HG02870 (cell line): ENCODE data around the gene DLG2.
"Not testable (repeated sequence)": the region's sequence is repeated elsewhere in the genome, so short reads cannot be mapped to it uniquely, and the experiment has no call there.

ENCODE experiments used
- ATAC-seq: cut with Tn5 transposase; IDR thresholded peaks from one replicate; pipeline ENCODE4 v1.9.1; 2021; ENCODE audit warnings: mild to moderate bottlenecking, moderate library complexity; ENCODE audit not compliant: unreplicated experiment

Gene DLG2

DNA sequence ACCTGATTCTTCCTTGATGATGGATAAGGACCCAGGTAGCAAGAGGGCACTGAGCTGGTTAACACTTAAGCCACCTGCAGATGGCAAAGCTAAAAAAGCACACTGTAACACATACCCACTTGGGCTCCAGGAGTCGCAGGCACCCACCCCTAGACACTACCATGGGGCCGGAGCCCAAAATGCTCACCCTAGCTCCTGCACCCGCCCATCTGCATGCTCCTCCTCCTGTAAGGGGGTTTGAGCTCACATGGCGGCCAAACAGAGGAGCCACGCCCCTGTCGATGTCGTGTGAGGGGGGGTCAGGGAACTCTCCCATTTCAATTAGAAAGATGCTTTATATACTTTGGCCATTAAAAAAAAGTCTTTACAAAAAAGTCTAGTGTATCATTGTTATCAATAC, 370.7 kb downstream of the DLG2 start:
- ATAC-seq, result no peak

DNA sequence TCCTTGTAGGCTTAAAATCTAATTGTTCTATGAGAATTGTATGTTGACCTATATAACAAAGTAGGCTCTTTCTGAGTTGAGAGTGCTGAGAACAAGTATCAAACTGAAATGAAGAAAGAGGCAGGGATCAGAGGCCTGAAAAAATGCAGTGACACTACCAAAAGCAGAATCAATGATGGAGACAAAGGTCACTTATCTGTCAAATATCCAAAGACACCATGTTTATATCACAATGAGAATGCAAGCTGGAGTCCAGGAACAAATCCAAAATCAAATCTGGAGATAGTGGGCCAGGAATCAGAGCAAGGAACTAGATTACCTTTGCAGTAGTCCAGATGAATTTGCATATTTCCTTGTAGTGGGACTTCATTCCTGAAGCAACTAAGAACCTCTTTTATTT, 377.7 kb downstream of the DLG2 start:
- ATAC-seq, result no peak

- no peak for ATAC-seq
Observed at GRCh38 chr11:85247797-85248196, 379.3 kb downstream of the DLG2 start.

- no peak for ATAC-seq
Observed at GRCh38 chr11:85238906-85239305, 388.2 kb downstream of the DLG2 start.

DNA sequence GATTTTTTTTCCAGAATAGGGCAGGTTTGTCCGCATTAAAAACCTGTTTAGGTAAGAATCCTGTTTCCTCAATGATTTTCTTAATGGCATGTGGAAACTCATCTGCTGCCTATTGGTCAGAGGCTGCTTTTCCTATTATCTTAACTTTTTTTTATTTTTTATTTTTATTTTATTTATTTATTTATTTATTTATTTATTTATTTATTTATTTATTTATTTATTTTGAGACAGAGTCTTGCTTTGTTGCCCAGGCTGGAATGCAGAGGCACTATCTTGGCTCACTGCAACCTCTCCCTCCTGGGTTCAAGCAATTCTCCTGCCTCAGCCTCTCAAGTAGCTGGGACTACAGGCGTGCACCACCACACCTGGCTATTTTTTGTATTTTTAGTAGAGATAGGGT, 389.1 kb downstream of the DLG2 start:
- not testable (repeated sequence) for ATAC-seq

DNA sequence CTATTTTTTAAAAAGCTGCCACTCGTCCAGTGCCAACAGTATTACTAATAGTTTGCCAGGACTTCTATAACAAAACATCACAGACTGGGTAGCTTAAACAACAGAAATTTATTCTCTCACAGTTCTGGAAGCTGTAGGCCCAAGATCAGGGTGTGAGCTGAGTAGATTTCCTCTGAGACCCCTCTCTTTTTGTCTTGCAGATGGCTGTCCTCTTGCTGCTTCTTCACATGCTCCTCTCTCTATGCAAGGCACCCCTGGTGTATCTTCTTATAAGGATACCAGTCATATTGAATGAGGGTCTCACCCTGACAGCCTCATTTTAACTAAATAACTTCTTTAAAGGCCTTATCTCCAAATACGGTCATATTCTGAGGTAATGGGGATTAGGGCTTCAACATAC, 390.9 kb downstream of the DLG2 start:
- no peak for ATAC-seq

DNA sequence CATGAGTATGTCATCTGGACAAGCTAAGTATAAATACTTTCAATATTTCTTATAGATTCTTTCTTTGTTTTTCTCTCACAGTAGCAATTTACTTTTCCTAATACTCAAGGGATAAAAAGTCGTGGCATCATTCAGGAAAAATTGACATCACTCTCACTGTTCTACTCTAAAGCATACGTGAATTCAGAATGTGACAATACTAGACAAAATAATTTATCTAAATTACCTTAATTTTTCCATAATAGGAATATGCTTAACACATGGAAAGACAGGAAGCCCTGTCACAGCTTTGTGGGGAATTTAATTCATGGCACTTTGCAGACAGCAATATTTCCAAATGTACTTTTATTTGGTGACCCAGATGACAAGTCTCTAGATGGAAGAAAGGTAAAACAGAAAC, 394.6 kb downstream of the DLG2 start:
- no peak for ATAC-seq

- ATAC-seq, result no peak
Observed at GRCh38 chr11:85231588-85231987, 395.6 kb downstream of the DLG2 start.

DNA sequence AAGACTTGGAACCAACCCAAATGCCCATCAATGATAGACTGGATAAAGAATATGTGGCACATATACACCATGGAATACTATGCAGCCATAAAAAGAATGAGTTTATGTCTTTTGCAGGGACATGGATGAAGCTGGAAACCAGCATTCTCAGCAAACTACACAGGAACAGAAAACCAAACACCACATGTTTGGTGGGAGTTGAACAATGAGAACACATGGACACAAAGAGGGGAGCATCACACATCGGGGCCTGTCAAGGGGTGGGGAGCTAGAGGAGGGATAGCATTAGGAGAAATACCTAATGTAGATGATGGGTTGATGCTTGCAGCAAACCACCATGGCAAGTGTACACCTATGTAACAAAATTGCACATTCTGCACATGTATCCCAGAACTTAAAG, 397.4 kb downstream of the DLG2 start:
- not testable (repeated sequence) for ATAC-seq

GRCh38 chr11:85196968-85197367, 430.2 kb downstream of the DLG2 start:
- no peak for ATAC-seq

DNA sequence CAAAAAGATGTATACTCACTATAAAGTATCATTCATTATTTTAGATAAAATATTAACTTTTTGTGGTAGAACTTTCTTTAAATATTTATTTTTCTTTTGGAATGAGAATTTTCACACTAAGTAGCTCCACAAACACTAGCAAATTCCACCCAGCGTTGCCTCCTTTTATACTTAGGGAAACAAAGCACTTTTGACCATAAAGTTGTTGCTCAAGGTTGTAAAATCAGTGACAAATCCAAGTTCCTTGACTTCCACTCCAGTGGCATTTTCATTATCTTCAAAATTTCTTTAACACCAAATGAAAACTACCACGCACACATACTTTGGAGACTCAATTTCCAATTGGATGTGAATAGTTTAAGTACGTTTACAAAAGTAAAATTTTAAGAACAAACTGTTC, 431.2 kb downstream of the DLG2 start:
- no peak for ATAC-seq

DNA sequence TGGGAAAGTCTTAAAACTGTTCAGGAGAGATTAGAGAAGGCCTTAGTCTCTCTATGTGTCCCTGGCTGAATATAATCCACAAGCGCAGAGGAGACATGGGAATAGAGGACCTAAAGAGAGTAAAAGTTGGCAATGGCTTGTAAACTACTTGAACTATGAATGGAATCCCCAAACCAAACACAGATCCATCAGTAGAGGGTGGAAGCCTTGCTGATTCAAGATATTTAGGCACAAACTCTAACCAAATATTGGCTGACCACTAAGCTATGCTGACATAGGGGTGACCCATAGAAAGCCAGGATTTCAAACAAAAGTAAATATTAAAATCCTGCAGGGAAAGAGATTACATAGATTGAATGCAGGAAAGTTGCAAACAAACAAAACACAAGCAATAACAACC, 439.2 kb downstream of the DLG2 start:
- no peak for ATAC-seq

GRCh38 chr11:85184721-85185120, 442.4 kb downstream of the DLG2 start:
- ATAC-seq, result no peak

GRCh38 chr11:85182441-85183387, 444.4 kb downstream of the DLG2 start:
- ATAC-seq, result peak; percentile 94

DNA sequence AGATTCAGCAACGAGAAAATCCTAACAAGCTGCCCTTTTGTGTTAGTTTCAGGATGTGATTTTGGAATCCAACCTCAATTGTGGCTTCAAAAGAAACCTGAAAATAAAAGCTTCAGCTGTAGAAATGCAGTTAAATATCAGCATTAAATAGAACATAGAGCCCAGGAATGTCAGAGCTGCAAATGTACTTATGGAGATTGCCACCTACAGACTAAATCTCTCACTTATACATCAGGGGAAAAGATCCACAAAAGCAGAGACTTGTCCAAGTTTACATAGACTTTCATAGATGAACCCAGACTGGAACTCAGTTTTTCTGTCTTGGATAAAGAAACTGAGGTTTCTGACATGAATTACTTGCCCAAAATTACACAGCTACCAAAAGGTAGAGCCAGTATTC, 446.6 kb downstream of the DLG2 start:
- no peak for ATAC-seq

GRCh38 chr11:85171648-85172257, 455.4 kb downstream of the DLG2 start:
- no peak for ATAC-seq

- no peak for ATAC-seq
Observed at GRCh38 chr11:85170184-85170583, 457.0 kb downstream of the DLG2 start.

GRCh38 chr11:85167471-85167870, 459.7 kb downstream of the DLG2 start:
- no peak for ATAC-seq

DNA sequence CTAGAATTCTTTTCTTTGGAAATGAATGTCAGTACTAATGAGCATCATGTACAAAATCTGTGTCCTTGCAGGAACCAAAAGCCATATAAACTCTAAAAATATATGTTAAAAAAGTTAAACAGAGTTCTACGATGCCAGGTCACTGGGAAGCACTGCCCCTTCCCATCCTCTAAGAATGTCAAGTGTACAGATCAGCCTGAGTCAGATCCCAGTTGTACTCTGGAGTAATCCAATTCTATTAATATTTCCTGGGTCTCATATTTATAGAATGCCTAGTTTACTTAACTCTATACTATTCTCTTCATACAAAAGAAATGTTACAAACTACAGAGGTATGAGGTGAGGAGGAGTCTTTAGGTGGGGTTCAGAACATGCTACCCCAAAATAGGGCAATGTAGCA, 460.1 kb downstream of the DLG2 start:
- no peak for ATAC-seq

DNA sequence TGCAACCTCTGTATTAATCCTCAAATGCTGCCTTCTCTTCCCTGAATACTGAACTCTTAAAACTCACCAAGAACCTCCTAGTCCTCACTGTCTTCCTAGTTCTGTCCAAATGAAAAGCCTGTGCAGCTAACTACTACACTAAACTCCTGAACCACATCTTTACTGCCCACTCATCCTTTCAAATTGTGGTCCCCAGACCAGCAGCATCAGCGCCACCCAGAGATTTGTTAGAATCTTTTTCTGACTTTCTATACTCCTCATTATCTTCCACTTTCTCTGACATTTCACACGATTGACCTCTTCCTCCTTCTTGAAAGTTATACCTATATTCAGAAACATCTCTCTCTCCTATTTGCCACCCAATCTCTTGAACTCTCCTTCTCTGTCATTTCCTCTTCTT, 461.3 kb downstream of the DLG2 start:
- ATAC-seq, result no peak

DNA sequence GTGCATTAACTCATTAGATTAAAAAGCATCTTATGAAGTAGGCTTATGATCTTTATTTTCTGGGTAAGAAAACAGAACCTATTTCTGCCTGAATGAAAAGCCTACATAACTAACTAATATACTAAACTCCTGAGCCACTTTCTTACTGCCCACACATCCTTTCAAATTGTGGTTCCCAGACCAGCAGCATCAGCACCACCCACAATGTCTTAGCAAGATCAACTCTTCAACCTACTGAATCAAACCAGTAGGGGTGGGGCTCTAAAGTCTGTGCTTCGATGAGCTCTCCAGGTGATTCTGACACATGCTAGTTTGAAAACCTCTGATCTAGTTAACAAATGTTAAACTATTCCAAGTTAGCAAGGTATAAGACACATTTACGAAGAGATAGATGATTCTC, 462.4 kb downstream of the DLG2 start:
- ATAC-seq, result no peak

- ATAC-seq, result no peak
Observed at GRCh38 chr11:85154294-85154693, 472.9 kb downstream of the DLG2 start.
